ENCODE results near the gene MORN5.

MORN5 gene

GRCh38 chr9:122184551-122184950 is 24.8 kb downstream of the MORN5 start:
- POLR2A ChIA-PET = interaction anchor here (0.8 kb wide), 1 partner anchor 482 kb away, joined by 3 read pairs; no protein-coding TSS in a partner anchor
- Histone ChIP-seq H3K4me1 (ENCODE audit: control insufficient read depth, insufficient read depth, low read length) (no peaks in the 10 kb centered on the region), H3K27ac (ENCODE audit: extremely low read depth, low read depth, low read length) (no peak overlapping the region), H3K9me3 (ENCODE audit: control insufficient read depth, insufficient read depth, low read depth, low read length) (no peaks in the 10 kb centered on the region), H3K36me3 (ENCODE audit: control insufficient read depth in 2 of 2, insufficient read depth in 1 of 2, low read length in 2 of 2) (no peaks in the 10 kb centered on the region), H3K4me3 (ENCODE audit: low read depth, low read length) (no peak overlapping the region)
- CTCF ChIA-PET = interaction anchor here (0.6 kb wide), 2 partner anchors 125 to 166 kb away, joined by 4 to 7 read pairs; no protein-coding TSS in a partner anchor
- TF ChIP-seq ZNF426 (tag by site-specific recombination; IDR thresholded peaks at IDR 0.05) (no peak), PRDM4 (tag by site-specific recombination; IDR thresholded peaks at IDR 0.05) (no peak), TCF7L2 (IDR thresholded peaks at IDR 0.05; ENCODE audit: borderline replicate concordance, low read depth, low read length) (no peak), ZNF837 (tag by site-specific recombination; IDR thresholded peaks at IDR 0.05) (no peak), ZNF791 (tag by site-specific recombination; IDR thresholded peaks at IDR 0.05) (no peak), ZNF311 (tag by site-specific recombination; IDR thresholded peaks at IDR 0.05; ENCODE audit: borderline replicate concordance) (no peak), ZNF10 (tag by site-specific recombination; IDR thresholded peaks at IDR 0.05) (no peak), TSHZ1 (tag by site-specific recombination; IDR thresholded peaks at IDR 0.05; ENCODE audit: borderline replicate concordance) (no peak), GLI4 (tag by site-specific recombination; IDR thresholded peaks at IDR 0.05) (no peak), ZNF324 (tag by site-specific recombination; IDR thresholded peaks at IDR 0.05) (no peak), ZNF16 (tag by site-specific recombination; IDR thresholded peaks at IDR 0.05; ENCODE audit: low read depth) (no peak), SP3 (tag by site-specific recombination; IDR thresholded peaks at IDR 0.05) (no peak), ZNF626 (tag by site-specific recombination; IDR thresholded peaks at IDR 0.05) (no peak), SP2 (tag by site-specific recombination; IDR thresholded peaks at IDR 0.05) (no peak), ZBTB17 (tag by site-specific recombination; IDR thresholded peaks at IDR 0.05) (no peak), KLF1 (tag by site-specific recombination; IDR thresholded peaks at IDR 0.05) (no peak)

GRCh38 chr9:122186301-122186700 is 26.6 kb downstream of the MORN5 start:
- H3K4me1 ChIP-seq (ENCODE audit: control insufficient read depth, insufficient read depth, low read length) = no peaks in the 10 kb centered on the region
- H3K27ac ChIP-seq (ENCODE audit: extremely low read depth, low read depth, low read length) = no peak overlapping the region
- no peaks in the 10 kb centered on the region for H3K36me3 ChIP-seq (ENCODE audit: control insufficient read depth in 2 of 2, insufficient read depth in 1 of 2, low read length in 2 of 2)
- H3K9me3 ChIP-seq (ENCODE audit: control insufficient read depth, insufficient read depth, low read depth, low read length) = no peaks in the 10 kb centered on the region
- CTCF ChIA-PET = interaction anchor here (0.6 kb wide), 1 partner anchor 1941 kb away, joined by 3 read pairs; no protein-coding TSS in a partner anchor
- no peak for TF ChIP-seq REPIN1 (tag by site-specific recombination; IDR thresholded peaks at IDR 0.05; ENCODE audit: low read depth)
- POLR2A ChIA-PET = no interaction called here
- H3K4me3 ChIP-seq (ENCODE audit: low read depth, low read length) = no peak overlapping the region

All from HEK293 (cell line).